Measurements from ENCODE around the gene F13A1. TPM values are rescaled to one million over a fixed set of nuclear protein-coding genes. Genes with fewer than 3 reads are reported as not detected.

The F13A1 gene
- total and polyA plus RNA-seq, 2 of the 8 experiments (the other 6 are each of a cell fraction or from before 2014, with no cell fraction given): 0.57 to 1.5 TPM

Small RNA genes within 50 kb of the gene (microRNA-seq; reads per million reads assigned to microRNA genes)
- 0 reads per million in 2 experiments for gene MIR5683 (ENCODE audit: borderline microRNAs expressed in 2 of 2, borderline number of aligned reads in 2 of 2, borderline replicate concordance in 1 of 2)
- gene MIR7853 (ENCODE audit: borderline microRNAs expressed in 2 of 2, borderline number of aligned reads in 2 of 2, borderline replicate concordance in 1 of 2): 0 reads per million in 2 experiments

Small RNA genes within 50 kb of the gene (small RNA-seq; reads per million reads assigned to genes)
- 0.51 reads per million for gene MIR7853 (ENCODE audit: insufficient read depth)

Measured in H1 (cell line).